ENCODE measurements around the gene SPOP.

GRCh38 chr17:49600949-49601348, 76.9 kb downstream of the SPOP start:
- TF ChIP-seq CTCF (IDR thresholded peaks at IDR 0.05) (no peak), POLR2A (IDR thresholded peaks at IDR 0.05) (no peak)
